Measurements from ENCODE around the gene APOO. TPM values are rescaled to one million over a fixed set of nuclear protein-coding genes. Genes with fewer than 3 reads are reported as not detected.

APOO gene
- total RNA-seq, 3 donors from 2014 or later: 19.2 to 38.7 (median 36.6) TPM

DNA sequence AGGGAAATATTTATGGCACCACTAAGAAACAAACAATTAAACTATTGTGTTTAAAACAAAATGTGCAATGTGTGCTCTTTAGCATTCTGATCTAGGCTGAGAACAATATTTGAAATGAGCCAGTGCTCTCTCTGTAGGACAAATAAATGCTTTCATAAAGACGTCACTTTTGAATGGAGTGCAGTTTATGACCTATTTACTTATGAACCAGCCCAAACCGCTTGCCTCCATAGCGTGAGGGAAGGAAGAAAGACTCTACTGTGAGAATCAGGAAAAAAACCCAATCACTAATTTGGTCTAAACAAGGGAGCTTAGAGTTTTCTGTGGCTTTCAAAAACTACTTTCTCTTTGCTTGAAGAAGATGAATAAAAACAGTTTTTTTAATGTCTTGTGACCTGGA lies 85.3 kb downstream of the APOO start:
- Histone ChIP-seq H3K4me3 (no peak overlapping the region), H3K4me1 (ENCODE audit: low read depth) (no peaks in the 10 kb centered on the region), H3K36me3 (ENCODE audit: low read depth) (no peaks in the 10 kb centered on the region), H3K9me3 (no peaks in the 10 kb centered on the region)
- peak; percentile 96 for ATAC-seq
- TF ChIP-seq, protein P1, sequence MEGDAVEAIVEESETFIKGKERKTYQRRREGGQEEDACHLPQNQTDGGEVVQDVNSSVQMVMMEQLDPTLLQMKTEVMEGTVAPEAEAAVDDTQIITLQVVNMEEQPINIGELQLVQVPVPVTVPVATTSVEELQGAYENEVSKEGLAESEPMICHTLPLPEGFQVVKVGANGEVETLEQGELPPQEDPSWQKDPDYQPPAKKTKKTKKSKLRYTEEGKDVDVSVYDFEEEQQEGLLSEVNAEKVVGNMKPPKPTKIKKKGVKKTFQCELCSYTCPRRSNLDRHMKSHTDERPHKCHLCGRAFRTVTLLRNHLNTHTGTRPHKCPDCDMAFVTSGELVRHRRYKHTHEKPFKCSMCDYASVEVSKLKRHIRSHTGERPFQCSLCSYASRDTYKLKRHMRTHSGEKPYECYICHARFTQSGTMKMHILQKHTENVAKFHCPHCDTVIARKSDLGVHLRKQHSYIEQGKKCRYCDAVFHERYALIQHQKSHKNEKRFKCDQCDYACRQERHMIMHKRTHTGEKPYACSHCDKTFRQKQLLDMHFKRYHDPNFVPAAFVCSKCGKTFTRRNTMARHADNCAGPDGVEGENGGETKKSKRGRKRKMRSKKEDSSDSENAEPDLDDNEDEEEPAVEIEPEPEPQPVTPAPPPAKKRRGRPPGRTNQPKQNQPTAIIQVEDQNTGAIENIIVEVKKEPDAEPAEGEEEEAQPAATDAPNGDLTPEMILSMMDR (IDR thresholded peaks at IDR 0.05): no peak
- DNase-seq: no peak
- intact Hi-C loops (cut with DNase I, micrococcal nuclease): no loop called here

DNA sequence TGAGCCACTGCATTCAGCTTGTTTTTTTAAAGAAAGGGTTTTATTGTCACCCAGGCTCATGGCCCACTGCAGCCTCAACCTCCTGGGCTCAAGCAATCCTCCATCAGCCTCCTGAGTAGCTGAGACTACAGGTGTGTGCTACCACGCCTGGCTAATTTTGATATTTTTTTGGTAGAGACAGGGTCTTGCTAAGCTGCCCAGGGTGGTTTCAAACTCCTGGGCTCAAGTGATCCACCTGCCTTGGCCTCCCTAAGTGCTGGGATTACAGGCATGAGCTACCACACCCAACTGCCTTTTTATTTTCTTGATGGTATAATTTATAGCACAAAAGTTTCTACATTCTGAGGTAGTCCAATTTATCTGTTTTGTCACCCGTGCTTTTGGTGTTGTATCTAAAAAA lies 85.9 kb downstream of the APOO start:
- peak; percentile 20 for ATAC-seq
- H3K4me1 ChIP-seq (ENCODE audit: low read depth): no peaks in the 10 kb centered on the region
- no peak for DNase-seq
- intact Hi-C loops (cut with DNase I, micrococcal nuclease): no loop called here
- H3K4me3 ChIP-seq: no peak overlapping the region
- no peaks in the 10 kb centered on the region for H3K36me3 ChIP-seq (ENCODE audit: low read depth)
- H3K9me3 ChIP-seq: no peaks in the 10 kb centered on the region
- TF ChIP-seq, protein P1 (IDR thresholded peaks at IDR 0.05): no peak

DNA sequence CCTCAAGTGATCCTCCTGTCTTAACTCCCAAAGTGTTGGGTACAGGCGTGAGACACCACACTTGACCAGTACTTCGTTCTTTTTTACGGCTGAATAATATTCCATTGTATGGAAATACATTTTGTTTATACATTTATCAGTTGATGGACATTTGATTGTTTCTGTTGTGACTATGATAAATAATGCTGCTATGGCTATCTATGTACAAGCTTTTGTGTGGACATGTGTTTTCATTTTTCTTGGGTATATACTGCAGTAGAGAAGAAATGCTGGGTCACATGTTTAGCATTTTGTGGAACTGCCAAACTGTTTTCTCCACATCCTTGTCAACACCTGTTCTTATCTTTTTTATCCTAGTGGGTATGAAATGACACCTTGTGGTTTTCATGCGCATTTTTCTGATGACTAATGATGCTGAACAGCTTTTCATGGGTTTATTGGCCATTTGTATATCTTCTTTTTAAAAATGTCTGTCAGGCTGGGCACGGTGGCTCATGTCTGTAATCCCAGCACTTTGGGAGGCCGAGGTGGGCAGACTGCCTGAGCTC lies 87.4 kb downstream of the APOO start:
- intact Hi-C loops (cut with DNase I, micrococcal nuclease): no loop called here
- TF ChIP-seq, protein P1 (IDR thresholded peaks at IDR 0.05): no peak
- Histone ChIP-seq H3K4me1 (ENCODE audit: low read depth) (no peaks in the 10 kb centered on the region), H3K9me3 (no peaks in the 10 kb centered on the region), H3K36me3 (ENCODE audit: low read depth) (no peaks in the 10 kb centered on the region), H3K4me3 (no peak overlapping the region)
- no peak for ATAC-seq
- DNase-seq: no peak

DNA sequence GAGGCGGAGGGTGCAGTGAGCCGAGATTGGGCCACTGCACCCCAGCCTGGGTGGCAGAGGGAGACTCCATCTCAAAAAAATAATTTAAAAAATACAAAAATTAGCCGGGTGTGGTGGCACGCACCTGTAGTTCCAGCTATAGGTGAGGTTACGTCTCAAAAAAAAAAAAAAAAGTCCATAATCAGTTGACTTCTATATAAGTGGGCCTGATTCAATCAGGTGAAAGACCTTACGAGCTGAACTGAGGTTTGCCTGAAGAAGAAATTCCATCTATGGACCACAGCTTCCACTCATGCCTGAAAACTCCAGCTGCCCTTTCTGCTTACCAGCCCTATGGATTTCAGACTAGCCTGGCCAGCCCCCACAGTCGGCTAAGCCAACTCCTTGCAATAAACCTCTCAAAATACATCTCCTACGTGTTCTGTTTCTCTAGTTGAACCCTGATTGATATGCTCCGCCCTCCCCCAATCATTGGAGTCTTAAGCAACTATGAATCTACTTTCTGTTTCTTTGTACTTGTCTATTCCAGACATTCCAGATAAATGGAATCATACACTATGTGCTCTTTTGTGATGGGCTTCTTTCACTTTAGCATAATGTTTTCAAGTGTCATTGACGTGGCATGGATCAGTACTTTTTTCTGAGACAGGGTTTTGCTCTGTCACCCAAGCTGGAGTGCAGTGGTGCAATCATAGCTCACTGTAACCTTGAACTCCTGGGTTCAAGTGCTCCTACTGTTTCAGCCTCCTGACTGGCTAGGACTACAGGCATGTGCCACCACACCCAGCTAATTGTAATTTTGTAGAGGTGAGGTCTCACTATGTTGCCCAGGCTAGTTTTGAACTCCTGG lies 88.1 kb downstream of the APOO start:
- H3K36me3 ChIP-seq (ENCODE audit: low read depth): no peaks in the 10 kb centered on the region
- DNase-seq (no peak), ATAC-seq (peak; percentile 25)
- H3K4me3 ChIP-seq: no peak overlapping the region
- intact Hi-C loops (cut with DNase I, micrococcal nuclease): no loop called here
- TF ChIP-seq, protein P1 (IDR thresholded peaks at IDR 0.05): no peak
- no peaks in the 10 kb centered on the region for H3K9me3 ChIP-seq
- H3K4me1 ChIP-seq (ENCODE audit: low read depth): no peaks in the 10 kb centered on the region

DNA sequence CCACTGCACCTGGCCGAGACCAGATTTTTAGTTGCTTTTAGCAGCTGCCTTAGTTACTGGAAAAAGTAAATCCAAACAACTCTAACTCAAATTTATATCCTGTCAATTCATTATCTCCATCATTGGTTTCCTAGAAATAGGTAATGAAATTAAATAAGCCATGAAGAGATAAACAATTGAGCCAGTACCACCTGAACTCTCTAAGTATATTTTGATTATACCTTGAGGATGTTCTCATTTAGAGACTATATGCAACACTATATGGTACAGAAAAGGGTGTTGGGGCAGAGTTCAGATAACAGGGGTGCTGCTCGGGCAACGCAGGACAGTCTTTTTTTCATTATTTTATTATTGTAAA lies 89.8 kb downstream of the APOO start:
- no peak for DNase-seq
- no peak for ATAC-seq
- intact Hi-C loops (cut with DNase I, micrococcal nuclease): no loop called here

More for the DNA sequence above, 89.8 kb downstream of the APOO start:
- Histone ChIP-seq H3K9me3 (no peaks in the 10 kb centered on the region), H3K4me3 (no peak overlapping the region), H3K36me3 (ENCODE audit: low read depth) (no peaks in the 10 kb centered on the region), H3K4me1 (ENCODE audit: low read depth) (no peaks in the 10 kb centered on the region)
- TF ChIP-seq, protein P1 (IDR thresholded peaks at IDR 0.05): no peak

Measured in mucosa of descending colon (tissue), 3 donors.